Measurements from ENCODE around the gene SCUBE1. TPM values are rescaled to one million over a fixed set of nuclear protein-coding genes. Genes with fewer than 3 reads are reported as not detected.

Gene SCUBE1
- total and polyA plus RNA-seq, 2 of the 8 experiments (the other 6 are each of a cell fraction or from before 2014, with no cell fraction given) = 2.3 to 4.9 TPM

DNA sequence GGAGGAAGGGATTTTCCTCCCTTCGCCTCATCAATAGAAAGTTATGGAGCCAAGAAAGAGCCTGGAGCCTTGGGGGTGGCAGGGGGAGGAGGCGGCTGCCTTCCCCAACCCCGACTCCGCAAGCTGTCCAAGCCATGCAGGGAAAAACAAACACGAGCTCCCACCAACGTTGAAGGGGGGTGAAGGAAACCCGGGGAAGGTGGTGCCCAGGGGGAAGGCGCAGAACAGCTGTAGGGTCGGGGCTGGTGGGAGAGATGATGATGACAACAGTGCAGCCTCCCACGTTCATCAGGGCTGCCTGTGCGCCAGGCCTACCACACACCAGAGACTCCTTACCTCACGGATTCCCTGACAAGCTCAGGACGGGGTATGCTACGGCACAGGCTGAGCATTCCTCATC, 73.5 kb downstream of the SCUBE1 start:
- Histone ChIP-seq H4K91ac (replicated peaks; ENCODE audit: insufficient read length, low read length) (no peak overlapping the region), H4K5ac (ENCODE audit: insufficient read length, low read depth, low read length) (no peak overlapping the region), H3K56ac (replicated peaks; ENCODE audit: insufficient read length, low read depth, low read length) (no peak overlapping the region), H3K79me2 (ENCODE audit: control insufficient read depth in 1 of 2, insufficient read depth in 2 of 2, low read length in 2 of 2) (no peaks in the 10 kb centered on the region), H3K27ac (ENCODE audit: low read depth, low read length) (no peak overlapping the region), H2BK20ac (ENCODE audit: low read length) (no peak overlapping the region), H2BK15ac (ENCODE audit: low read length) (no peak overlapping the region), H3K4me1 (replicated peaks in 1 of 4; ENCODE audit: control insufficient read depth in 3 of 4, insufficient read depth in 4 of 4, low read length in 3 of 4) (peaks cover 0 to 5% (median 3%) of the 10 kb centered on the region in 4 experiments; a peak in 2 of 7 replicates), H3K27me3 (replicated peaks in 1 of 4; ENCODE audit: control insufficient read depth in 3 of 4, extremely low read depth in 1 of 4, insufficient read depth in 3 of 4, low read length in 3 of 4) (no peaks in the 10 kb centered on the region; a peak in 1 of 7 replicates), H4K8ac (ENCODE audit: extremely low read depth, insufficient read depth, low read length) (no peak overlapping the region), H3K36me3 (ENCODE audit: control insufficient read depth in 2 of 4, insufficient read depth in 4 of 4, low read length in 3 of 4) (no peaks in the 10 kb centered on the region), H4K20me1 (replicated peaks in 1 of 2; ENCODE audit: control insufficient read depth in 1 of 2, insufficient read depth in 2 of 2, low read length in 2 of 2) (peaks cover 0 to 2% of the 10 kb centered on the region in 2 experiments), H3K4me3 (ENCODE audit: extremely low read depth in 1 of 4, insufficient read depth in 2 of 4, low read depth in 3 of 4, low read length in 4 of 4) (no peak overlapping the region), H2BK5ac (ENCODE audit: low read depth, low read length) (no peak overlapping the region), H3K23me2 (ENCODE audit: low read depth, low read length) (no peaks in the 10 kb centered on the region), H3K9ac (replicated peaks in 1 of 4; ENCODE audit: extremely low read depth in 1 of 4, low read depth in 3 of 4, low read length in 3 of 4) (no peak overlapping the region), H2AK5ac (ENCODE audit: low read depth, low read length) (no peak overlapping the region), H3K9me3 (ENCODE audit: insufficient read depth in 2 of 2, low read depth in 1 of 2, low read length in 1 of 2) (no peaks in the 10 kb centered on the region), H3K18ac (ENCODE audit: extremely low read depth, low read length) (no peak overlapping the region), H2BK120ac (replicated peaks; ENCODE audit: low read depth, low read length) (no peak overlapping the region), H3K23ac (ENCODE audit: insufficient read length) (no peak overlapping the region), H3K79me1 (ENCODE audit: low read depth, low read length) (no peaks in the 10 kb centered on the region), H3K14ac (ENCODE audit: insufficient read length) (no peak overlapping the region), H2AFZ (ENCODE audit: low read length) (no peak overlapping the region), H3K4me2 (ENCODE audit: insufficient read depth in 1 of 2, low read depth in 2 of 2, low read length in 2 of 2) (no peak overlapping the region), H3K4ac (replicated peaks; ENCODE audit: insufficient read length, low read depth, low read length) (no peak overlapping the region), H2BK12ac (ENCODE audit: low read depth, low read length) (no peak overlapping the region)
- CTCF ChIA-PET (ENCODE audit: partially characterized antibody) = interaction anchor here (0.6 to 18.2 kb wide), 31 partner anchors 8 to 633 kb away, joined by 3 to 388 read pairs (median 5); partner anchors contain the start of gene SCUBE1
- POLR2A ChIA-PET (ENCODE audit: partially characterized antibody) = interaction anchor here (1.6 kb wide), 1 partner anchor 11 kb away, joined by 5 read pairs; no protein-coding TSS in a partner anchor
- 82% methylated on average over 10 of the region's 14 CpGs; no CpG with 5 or more reads in 1 of the 2 experiments for whole genome bisulfite sequencing, 2 experiments (ENCODE audit: extremely low coverage in 1 of 2, insufficient coverage in 1 of 2, insufficient read length in 1 of 2, insufficient replicate concordance in 2 of 2, low coverage in 1 of 2, low lambda C conversion rate in 2 of 2, missing lambda C conversion rate in 1 of 2)
- DNase-seq (ENCODE audit: low read depth in 1 of 2, low spot score in 2 of 2) (no peak), FAIRE-seq (no peak)
- TF ChIP-seq YY1 (IDR thresholded peaks at IDR 0.05; ENCODE audit: low read depth, low read length) (no peak), NANOG (IDR thresholded peaks at IDR 0.05; ENCODE audit: insufficient read depth, low read depth, low read length, poor library complexity, severe bottlenecking) (no peak), FOSL1 (IDR thresholded peaks at IDR 0.05; ENCODE audit: insufficient read depth, low read depth, low read length) (no peak), CHD1 (IDR thresholded peaks at IDR 0.05; ENCODE audit: low read depth, low read length) (no peak)
- TF ChIP-seq, protein P1, sequence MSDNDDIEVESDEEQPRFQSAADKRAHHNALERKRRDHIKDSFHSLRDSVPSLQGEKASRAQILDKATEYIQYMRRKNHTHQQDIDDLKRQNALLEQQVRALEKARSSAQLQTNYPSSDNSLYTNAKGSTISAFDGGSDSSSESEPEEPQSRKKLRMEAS (IDR thresholded peaks at IDR 0.05) = no peak
